HG03159 (cell line): ENCODE results near the gene GPATCH8.

Experiments used
- ATAC-seq: cut with Tn5 transposase; IDR thresholded peaks from one replicate; pipeline ENCODE4 v1.9.1; 2021; ENCODE audit warnings: mild to moderate bottlenecking, moderate library complexity; ENCODE audit not compliant: unreplicated experiment

Gene GPATCH8

DNA sequence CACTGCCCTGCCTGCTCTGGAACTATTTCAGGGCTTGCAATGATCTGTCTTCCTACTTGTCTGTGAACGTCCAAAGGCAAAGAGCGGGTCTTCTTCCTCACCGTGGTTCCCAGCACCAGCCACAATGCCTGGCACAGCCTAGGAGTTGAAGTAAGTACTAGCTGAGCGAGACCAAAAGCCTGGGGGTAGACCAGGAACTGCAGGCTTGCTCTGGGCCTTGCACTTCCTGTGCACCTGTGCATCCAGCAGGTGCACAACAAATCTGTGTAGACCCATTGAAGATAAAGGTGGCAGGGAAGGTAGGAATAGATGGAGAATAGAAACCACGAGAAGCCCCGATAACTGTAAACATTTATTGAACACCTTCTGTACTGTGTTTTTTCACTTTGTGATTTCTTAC, 144.2 kb downstream of the GPATCH8 start:
- no peak for ATAC-seq

- no peak for ATAC-seq
Observed at GRCh38 chr17:44358066-44358465, 145.1 kb downstream of the GPATCH8 start.

DNA sequence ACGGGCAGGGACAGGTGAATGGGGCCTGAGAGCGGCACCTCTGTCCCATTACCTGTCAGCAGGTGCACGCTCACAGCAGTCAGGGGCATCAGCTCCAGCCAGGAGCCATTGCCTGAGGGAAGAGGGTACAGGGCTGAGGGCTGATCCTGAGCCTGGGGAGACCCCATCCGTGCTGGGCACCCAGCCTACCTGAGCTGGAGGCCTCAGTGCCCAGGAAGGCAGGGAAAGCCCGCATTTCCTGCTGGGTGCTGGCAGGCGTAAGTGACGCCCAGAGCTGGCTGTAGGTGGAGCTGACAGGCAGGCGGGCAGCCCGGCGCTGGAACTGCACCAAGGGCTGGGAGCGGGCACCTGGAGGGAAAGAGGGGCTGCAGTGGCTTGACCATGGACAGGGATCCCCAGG, 147.0 kb downstream of the GPATCH8 start:
- ATAC-seq: no peak

DNA sequence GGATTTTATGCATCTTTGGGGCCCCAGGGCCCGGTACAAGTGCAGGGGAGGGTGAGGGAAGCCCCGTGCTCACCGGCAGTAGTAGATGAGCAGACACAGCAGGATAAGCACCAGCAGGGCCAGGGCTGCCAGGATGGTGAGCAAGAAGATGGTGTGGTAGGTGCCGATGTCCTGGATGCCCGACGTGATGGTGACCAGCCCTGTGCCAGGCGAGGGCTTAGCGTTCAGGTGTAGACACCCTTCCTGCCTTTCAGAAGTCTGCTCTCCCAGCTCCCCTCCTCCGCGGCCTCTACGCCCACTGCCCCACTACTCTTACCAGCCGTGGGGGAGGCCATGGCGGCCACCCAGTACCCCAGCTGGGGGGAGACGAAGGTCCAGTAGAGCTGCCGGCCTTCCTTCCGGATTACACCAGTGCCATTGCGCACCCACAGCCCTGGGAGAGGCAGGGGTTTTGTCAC, 147.5 kb downstream of the GPATCH8 start:
- no peak for ATAC-seq

DNA sequence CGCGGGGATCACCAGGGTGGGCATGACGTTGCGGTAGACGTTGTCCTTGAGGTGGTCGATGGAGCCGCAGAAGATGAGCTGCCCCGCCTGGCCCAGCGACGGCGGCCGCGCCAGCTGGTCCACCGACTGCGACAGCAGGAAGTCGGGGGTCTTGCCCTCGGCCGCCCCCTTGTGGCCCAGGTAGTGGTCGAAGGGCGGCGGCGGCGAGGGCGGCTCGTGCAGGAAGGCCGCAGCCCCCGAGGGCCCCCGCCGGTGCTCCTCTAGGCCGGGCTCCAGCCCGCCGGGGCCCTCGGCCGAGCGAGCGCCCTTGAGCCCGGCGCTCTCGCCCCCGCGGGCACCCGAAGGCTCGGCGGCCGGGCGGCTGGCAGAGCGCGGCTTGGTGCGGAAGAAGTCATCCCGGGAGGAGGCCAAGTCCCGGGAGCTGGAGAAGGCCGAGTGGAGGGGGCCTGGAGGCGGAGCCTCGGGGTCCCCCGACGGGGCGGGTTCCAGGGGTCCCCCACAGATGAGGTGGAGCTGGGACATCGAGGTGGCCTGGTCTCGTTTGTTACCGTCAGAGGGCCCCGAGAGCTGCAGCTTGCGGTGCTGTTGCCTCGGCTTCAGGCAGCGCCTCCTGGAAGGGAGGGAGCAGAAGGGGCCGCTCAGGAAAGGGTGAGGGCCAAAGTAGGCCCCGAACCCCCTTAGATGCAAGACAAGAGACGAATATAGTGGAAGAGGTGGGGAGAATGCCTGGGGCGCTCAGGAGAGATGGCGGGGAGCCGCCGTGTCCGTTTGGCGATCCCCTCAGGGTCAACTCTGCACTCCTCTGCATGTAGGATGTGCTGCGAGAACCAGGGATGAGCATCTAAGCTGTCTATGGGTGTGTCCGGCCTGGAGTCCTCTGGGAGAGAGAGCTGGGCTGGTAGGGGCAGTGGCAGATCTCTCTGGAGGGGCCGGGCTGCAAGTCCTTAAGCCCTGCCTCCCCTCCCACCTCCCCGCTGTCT, 148.3 kb downstream of the GPATCH8 start:
- ATAC-seq: no peak

DNA sequence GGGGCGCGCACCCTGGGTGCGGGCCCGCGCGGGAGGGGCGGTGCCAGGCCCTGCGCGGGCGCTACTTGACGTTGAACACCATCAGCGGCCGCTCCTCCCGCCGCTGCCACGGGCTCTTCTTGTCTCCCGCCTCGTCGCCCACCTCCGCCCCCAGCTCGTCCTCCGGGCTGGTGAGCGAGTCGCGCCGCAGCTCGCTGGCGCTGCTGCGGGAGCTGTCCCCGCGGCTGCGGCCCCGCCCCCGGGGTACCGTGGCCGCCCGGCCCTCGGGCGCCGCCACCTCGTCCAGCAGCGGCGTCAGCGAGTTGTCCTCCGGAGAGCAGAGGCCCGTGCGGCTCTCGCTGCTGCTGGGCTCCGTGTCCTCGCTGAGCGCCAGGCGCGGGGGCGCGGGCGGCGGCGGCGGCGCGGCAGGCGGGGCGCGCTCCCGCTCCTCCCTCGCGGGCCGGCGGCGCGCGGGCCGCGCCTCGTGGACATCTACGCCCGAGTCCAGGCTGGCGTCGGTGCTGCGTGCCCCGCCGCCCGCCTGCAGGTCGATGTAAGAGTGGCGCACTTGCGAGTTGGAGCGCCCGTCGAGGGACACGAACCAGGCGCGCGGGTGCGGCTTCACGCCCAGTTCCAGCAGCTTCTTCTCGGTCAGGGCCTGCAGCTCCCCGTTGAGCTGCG, 149.4 kb downstream of the GPATCH8 start:
- no peak for ATAC-seq

DNA sequence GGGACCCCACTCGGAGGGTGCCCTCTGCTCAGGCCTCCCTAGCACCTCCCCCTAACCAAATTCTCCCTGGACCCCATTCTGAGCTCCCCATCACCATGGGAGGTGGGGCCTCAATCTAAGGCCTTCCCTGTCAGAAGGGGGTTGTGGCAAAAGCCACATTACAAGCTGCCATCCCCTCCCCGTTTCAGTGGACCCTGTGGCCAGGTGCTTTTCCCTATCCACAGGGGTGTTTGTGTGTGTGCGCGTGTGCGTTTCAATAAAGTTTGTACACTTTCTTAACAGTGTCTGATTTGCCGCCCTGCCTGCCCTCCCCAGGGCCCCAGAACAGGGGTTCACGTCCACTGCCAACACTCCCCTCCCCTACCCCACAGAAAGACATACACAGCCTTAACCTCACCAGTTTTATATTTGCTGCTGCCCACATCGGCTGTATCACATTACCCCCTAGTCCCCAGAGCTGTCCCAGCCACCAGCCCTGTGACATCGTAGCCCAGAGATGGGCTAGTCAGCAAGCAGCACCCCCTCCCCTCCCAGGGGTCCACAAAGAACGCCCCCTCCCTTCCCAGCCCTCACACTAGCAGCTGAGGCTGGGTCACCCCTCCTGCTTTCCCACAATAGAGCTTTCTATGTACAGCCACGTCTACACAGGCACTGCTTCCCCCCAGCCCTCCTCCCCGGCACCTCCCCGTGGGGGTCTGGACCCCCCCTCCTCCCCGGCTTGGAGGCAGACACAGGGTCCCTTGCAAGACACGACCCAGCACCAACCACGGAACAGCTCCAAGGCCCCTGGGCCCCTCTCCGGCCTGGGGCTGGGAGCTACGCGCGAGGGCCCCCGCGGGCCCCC, 150.2 kb downstream of the GPATCH8 start:
- no peak for ATAC-seq

DNA sequence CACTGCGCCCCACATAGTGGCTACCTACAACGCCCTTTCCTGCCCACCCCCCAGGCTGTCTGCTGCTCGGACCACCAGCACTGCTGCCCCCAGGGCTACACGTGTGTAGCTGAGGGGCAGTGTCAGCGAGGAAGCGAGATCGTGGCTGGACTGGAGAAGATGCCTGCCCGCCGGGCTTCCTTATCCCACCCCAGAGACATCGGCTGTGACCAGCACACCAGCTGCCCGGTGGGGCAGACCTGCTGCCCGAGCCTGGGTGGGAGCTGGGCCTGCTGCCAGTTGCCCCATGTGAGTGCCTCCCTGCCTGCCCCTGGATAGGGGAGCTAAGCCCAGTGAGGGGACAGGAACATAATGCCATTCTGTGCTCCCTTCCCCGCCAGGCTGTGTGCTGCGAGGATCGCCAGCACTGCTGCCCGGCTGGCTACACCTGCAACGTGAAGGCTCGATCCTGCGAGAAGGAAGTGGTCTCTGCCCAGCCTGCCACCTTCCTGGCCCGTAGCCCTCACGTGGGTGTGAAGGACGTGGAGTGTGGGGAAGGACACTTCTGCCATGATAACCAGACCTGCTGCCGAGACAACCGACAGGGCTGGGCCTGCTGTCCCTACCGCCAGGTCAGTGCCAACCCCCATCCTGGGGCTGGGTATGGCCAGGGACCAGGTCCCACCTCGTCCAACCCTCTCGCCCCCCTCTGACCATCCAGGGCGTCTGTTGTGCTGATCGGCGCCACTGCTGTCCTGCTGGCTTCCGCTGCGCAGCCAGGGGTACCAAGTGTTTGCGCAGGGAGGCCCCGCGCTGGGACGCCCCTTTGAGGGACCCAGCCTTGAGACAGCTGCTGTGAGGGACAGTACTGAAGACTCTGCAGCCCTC, 151.0 kb downstream of the GPATCH8 start:
- no peak for ATAC-seq

GRCh38 chr17:44351464-44351863, 151.7 kb downstream of the GPATCH8 start:
- no peak for ATAC-seq

DNA sequence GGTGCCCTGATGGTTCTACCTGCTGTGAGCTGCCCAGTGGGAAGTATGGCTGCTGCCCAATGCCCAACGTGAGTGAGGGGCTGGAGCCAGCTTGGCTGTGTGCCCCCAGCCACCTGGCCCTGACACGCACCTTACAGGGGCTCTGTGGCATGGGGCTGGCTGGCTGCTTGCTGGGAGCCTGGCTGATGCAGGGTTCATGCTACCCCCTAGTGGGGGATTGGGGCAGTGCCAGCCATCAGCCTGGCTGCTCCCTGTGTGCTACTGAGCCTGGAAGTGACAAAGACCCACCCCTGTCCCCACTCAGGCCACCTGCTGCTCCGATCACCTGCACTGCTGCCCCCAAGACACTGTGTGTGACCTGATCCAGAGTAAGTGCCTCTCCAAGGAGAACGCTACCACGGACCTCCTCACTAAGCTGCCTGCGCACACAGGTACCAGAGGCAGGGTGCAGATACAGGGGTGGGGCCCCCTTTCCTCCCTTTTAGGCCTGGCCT, 152.4 kb downstream of the GPATCH8 start:
- ATAC-seq: no peak

DNA sequence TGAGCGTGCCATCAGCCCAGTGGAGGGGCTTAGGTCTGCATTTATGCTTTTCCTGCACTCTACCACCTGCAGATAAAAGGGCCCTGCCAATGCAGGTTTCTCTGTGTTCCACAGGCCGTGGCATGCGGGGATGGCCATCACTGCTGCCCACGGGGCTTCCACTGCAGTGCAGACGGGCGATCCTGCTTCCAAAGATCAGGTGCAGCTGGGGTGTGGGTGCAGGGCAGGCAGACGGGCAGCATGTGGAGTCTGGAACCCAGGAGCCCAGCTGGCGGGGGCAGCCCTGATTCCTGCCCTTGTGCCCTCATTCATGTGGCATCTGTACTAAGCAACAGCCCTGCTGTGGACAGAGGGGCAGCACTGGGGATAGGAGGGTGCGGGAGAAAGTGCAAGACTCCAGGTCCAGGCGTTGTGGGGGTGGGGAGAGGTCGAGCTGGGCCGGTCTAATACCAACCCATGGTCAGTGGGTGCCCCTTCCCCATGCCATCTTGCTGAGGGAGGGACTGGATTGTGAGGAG, 153.6 kb downstream of the GPATCH8 start:
- no peak for ATAC-seq

- ATAC-seq: no peak
Observed at GRCh38 chr17:44348988-44349364, 154.2 kb downstream of the GPATCH8 start.

DNA sequence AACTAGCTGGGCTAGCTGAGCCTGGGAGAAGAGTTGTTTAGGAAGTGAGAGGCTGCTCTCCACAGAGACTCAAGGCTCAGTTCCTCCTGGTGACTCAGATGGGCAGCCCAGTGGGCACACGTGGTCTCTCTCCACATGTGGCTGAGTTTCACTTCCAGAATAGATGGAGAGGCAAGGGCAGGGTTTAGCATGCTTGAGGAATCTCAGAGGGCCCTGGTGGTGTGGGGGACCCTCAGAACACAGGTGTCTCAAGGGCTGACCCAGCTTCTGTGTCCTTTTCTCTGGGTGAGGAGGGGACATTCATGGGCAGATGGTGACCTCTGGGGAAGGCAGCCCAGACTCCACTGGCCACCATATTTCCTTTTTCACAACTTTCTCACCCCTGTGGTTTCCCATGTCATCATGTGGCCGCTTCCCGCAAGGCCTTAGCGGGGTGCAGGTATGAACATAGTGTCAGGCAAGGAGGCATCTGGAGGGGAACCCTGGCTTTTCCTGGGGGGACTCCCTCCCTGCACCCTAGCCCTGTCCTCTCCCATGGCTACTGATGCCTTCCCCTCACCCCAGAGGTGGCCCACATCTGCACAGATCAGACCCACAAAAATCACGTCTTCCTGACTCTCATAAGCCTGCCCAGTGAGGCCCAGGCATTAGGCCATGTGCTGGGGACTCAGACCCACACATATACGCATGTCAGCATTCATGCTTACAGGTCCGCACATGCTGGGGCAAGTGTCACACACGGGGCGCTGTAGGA, 154.8 kb downstream of the GPATCH8 start:
- ATAC-seq: peak; percentile 55
